GM18861 (cell line): ENCODE results near the gene GPR45.

Experiments
- ATAC-seq: cut with Tn5 transposase; IDR thresholded peaks from one replicate; pipeline ENCODE4 v1.9.1; 2021; ENCODE audit not compliant: unreplicated experiment

The GPR45 gene

DNA sequence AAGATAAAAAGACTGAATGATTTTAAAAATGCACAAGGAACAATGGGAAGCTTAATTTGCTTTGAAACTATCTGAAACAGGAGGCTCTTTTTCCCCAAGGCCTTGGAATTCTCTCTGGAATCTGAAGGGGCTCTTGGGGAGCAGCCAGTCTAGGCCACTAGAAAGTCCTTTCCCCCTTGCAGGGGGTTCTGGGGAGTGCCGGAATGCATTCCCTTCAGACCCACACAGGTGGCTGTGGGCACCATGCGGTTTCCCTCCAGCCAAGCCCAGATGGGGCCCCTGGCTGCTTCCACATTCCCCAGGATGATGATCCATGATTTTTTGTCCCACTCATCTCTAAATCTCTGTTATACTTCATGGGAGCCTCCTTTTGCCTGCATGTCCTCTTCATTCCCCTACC, 10.7 kb downstream of the GPR45 start:
- no peak for ATAC-seq

DNA sequence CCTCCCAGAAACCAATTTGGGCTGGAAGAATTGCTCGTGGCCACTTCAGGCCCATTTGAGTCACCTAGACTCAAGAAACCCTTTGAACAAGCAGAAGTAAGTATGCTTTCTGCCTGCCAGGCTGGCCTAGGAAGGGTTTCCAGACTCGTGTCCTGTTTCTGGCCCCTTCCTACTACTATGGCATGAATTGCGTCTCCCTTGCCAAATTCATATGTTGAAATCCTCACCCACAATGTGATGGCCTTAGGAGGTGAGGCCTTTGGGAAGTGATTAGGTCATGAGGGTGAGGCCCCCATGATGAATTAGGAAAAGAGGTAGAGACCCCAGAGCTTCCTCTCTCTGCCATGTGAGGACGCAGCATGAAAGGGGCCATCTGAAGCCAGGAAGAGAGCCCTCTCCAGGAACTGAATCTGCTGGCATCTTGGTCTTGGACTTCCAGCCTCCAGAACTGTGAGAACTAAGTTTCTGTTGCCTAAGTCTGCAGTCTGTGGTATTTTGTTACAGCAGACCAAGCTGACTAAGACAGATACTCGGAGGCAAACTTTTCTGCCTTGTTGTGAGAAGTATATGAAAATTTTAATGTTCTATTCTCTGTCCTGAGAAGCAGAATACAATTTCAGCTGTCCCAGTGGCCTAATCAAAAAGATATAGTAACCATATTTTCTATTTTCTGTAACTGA, 13.1 kb downstream of the GPR45 start:
- ATAC-seq: no peak

DNA sequence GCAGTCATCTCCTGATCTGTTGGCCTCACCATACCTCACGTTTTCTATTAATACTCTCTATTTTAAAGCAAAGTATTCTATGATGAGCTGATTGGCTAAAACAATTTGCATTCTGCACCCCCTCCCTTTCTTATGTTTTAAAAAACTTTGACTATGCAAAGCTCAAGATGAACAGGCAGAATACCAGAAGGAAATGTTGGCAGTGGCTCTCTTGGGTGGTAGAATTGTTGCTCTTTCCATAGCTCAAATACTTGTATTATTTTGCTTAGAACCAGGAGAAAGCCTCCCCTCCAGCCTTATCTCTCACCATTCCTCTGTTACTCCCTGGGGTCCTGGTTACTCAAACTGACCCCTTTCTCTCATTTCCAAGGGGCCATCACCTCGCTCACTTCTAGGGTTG, 14.4 kb downstream of the GPR45 start:
- no peak for ATAC-seq

DNA sequence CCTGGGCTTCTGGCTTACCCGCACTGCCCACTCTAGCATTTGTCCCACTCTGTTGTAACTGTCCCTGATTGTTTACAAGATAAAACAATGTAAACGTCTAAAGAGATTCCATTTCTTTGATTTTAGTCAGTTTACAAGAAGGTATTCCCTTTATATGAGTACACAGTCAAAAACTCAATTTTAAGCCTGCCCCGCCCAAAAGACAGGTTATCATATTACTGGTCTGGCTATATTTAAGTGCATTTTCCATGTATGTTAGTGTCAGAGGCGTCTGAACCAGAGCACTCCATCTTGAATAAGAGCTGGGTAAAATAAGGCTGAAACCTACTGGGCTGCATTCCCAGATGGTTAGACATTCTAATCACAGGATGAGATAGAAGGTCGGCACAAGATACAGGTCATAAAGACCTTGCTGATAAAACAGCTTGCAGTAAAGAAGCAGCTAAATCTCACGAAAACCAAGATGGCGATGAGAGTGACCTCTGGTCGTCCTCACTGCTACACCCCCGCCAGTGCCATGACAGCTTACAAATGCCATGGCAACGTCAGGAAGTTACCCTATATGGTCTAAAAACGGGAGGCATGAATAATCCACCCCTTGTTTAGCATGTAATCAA, 15.0 kb downstream of the GPR45 start:
- ATAC-seq: no peak

DNA sequence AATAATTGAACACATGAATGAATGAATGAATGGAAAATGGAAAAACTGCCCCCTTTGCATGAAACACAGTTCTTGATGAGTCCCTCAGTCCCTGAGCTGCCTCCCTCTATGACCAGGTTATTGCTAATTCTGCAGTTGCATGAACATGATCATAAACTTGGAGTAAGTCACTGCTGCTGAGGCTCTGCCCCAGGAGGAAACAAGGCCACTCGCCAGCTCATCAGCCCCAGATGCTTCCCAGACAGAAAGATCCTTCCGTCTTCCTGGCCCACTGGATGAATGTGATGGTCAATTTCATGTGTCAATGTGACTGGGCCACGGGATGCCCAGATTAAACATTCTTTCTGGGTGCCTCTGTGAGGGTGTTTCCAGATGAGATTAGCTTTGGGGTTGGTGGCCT, 16.4 kb downstream of the GPR45 start:
- no peak for ATAC-seq

DNA sequence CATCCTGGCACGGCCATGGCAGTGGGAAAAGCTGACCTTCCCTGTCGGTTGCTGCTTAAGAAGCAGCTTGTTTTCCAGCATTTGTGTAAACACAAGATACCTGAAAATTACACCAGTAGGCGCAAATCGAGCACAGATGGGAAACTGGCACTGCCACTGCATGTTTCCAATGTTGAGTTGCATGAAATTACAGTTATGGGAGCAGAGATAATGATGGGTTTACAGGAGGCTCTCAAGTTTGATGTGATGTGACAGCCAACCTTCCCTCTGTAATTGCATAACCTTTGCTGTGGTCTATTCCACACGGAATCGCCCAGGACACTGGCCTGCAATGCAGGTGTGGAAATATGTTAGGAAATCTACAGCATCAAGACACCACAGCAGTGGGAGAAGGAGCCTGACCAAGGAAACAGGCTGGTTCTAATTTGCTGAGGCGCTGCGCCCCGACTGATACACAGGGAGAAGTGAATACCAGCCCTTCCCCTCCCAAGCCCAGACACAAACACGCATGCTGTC, 17.4 kb downstream of the GPR45 start:
- ATAC-seq: no peak

DNA sequence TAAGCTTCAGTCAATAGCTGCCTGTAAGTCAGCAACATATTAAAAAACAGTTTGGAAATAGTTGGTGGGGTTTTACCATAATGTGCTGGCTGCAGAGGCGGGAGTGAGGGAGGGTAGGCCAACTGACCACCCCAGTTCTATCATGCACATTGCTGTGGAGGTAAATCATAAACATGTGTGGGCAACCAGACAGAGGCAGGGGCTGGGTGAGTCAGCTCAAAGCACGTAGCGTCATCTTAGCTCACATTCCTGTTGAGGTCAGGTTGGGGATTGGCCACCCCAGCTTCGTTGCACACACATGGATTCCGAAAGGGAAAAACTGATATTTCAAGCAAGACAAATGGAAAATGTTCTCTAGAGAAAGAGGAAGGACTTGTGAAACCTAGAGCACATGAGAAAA, 19.5 kb downstream of the GPR45 start:
- ATAC-seq: no peak

DNA sequence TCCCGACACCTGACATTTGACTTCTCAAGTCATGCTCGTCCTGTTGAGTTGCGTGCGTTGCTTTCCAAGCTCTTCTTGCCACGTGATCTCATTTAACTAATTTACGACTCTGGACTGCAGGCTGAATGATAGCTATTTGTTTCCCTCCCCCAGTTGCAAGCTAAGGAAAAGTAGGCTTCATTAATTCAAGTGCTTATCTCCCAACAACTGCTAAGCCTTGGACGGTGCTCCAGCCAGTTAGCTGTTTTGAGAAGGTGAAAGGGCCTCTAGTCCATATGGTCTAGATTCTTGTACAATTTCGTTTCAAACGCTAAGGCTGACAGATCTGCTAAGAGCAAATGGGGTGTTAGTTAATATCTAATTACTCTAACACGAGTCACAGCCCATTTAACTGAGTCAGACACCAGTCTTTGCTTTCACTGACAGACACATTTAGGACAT, 21.1 kb downstream of the GPR45 start:
- ATAC-seq: no peak

DNA sequence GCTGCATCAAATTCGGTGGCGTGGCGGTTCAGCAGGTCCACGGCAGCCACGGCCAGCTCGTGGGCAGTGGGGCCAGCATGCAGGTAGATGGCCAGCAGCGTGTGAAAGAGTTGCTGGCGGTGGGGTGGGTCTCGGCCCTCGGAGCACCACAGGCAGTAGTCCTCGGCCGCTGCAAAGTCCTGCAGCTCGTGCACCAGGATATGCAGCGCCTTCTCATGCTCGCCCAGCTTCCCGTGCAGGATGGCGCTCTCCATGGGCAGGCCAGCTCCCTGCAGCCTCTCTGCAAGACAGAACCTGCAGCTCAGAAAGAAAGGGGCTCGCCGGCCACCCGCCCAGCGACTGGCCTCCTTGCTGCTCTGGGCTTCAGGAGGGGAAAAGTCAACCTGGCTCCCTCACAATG, 27.9 kb downstream of the GPR45 start:
- ATAC-seq: no peak

DNA sequence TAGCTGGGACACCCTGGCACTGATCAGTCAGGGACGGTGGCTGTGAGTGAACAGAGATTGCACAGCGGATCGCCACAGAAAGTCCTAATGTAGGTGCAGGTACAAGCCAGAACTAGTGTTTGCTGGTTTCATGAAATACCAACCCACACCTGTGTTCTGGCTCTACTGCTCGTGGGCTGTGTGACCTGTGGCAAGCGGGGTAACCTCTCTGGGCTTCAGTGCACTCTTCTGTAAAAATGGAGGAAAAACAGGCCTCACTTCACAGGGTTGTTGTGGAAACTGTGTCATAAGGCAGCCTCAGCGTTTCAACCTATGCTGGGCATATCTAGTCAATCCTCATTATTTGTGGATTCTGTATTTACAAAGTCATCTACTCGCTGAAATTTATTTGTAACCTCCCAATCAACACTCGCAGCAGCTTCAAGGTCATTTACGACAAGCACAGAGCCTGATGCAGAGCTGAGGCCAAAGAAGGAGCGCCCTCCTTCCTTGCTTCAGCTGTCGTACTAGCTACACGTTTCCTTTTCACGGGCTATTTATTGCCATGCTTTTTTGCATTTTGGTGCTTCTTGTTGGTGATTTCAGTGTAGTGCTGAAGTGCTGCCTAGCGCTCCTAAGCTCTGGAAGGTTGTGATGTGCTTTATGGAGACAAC, 30.0 kb downstream of the GPR45 start:
- ATAC-seq: no peak

DNA sequence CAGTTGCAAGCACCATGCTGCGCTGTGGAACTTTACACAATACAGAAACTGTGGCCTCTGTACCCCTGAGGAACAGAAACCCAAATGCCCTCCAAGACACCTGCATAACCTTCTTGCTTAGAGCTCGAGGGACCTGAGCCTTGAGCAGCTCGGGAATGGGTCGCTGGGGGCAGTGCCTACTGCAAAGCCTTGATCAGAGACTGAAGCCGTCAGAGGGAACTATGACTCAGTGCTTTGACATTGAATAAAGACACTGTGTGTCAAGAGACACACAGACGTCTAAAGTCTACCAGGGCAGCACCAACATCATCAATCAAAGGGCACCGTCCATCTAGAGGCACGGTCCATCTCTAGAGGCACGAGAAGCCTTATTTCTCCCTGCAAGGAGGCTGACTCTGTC, 30.6 kb downstream of the GPR45 start:
- ATAC-seq: no peak

DNA sequence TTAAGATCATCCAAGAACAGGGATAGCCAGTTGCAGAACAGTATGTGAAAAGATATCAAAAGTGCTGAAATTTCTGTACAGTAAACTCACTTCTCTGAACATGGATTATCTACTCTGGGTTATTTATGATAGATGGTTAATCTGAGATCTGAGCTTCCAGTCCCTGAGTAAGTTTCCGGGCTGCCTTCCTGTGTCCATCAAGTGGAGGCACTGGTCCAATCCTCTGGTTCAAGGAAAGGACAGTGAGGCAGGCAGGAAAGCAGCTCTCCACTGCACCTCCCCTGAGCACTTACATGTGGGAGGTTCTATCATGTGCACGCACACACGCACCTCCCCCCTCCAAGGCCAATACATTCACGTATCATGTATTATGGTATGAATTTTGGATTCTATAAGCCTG, 32.5 kb downstream of the GPR45 start:
- no peak for ATAC-seq

DNA sequence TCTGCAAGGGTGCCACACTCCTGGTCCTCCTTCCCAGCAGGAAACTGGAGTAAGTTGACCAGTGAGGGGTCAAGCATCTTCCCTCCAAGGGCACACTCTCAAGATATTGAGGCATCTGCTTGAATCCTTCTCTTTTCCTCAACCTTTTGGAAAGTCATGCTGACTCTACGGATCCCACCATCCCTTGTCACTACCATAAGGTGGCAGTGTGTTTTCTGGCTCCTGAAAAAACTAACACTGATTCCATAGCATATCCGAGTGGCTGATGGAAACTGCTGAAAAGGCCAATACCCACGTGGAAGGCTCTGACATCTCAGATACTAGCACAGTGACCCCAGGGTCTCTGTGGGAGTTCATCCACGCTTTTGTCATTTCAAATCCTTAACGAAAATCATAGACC, 37.1 kb downstream of the GPR45 start:
- no peak for ATAC-seq

DNA sequence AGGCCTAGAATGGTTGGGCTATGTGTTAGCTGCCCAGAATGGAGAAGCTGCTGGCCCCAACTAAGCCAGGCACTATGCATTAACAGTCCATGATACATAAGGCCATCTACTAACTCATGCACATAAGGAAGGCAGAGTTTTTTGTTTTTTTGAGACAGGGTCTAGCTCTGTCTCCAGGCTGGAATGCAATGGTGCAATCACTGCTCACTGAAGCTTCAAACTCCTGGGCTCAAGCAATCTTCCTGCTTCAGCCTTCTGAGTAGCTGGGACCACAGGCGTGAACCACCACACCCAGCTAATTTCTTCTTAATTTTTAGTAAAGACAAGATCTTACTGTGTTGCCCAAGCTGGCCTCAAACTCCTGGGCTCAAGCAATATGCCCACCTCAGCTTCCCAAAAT, 37.6 kb downstream of the GPR45 start:
- no peak for ATAC-seq

DNA sequence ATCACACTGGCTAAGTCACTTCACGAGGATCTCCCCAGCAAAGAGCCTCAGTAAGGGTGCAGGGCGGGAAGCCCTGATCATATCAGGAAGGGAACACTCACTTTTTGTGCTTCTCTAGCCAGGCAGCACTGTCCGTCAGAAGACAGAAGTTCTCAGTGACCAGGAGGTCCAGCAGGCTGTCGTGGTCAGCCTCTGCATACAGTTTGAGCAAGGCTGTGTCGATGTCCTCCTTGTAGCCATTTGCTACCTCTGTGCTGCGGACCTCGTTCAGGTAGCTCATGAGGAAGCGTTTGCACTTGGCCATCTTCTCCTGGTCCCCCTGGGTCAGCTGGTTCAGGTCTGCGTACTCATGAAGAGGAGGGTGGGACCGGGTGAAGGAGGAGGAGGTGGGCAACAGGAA, 38.7 kb downstream of the GPR45 start:
- no peak for ATAC-seq

DNA sequence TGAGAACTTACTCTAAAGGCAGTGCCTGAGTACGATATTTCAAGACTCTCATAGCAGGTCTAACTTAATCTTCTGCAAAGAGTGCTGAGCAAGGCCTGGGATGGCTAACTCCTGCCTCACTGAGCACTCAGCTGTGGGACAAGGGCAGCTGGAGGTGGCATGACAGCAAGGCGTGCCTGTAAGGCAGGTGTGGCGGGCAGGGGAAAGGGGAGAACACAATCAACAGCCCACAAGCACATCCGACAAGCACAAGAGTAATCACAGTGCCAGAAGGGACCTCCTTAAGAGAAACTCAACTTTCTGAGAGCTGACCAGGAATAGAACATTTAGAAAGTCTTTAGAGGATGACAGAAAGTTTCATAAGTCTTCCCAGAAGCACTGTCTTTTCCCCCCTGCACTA, 42.0 kb downstream of the GPR45 start:
- ATAC-seq: no peak

DNA sequence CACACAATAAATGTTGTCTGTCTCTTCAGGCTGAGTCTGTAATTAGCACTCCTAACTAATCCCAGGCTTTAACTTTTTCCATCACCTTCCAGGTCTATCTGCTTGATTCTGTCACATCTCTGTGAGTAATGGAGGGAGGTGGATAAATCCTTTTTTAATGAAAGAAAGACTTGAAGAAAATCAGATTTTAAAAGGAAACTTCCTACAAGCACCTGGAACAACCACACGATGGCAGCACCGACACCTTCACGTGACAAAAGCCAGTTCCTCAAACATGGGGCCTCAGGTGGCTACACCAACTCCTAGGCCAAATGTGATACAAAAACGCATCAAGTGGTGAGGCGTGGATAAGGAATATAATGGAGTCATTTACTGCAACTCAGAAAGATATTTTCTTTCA, 46.1 kb downstream of the GPR45 start:
- ATAC-seq: no peak

DNA sequence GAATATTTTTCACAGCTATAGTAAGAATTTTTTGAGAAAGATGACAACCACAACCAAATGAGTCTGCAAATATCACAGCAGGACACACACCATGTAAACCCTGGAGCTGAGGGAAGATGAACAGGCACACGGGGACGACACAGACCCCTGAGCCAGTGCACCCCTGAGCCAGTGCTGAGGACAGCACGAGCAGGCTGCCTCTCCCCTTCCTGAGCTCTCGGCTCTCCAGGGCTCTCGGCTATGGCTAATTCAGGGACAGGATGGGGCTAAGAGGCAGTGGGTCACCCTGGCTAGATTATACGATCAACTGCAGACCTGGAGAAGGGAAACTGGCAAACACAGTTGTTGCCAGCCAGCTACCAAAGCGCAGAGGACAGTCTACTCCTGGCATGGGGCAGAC, 46.6 kb downstream of the GPR45 start:
- no peak for ATAC-seq

DNA sequence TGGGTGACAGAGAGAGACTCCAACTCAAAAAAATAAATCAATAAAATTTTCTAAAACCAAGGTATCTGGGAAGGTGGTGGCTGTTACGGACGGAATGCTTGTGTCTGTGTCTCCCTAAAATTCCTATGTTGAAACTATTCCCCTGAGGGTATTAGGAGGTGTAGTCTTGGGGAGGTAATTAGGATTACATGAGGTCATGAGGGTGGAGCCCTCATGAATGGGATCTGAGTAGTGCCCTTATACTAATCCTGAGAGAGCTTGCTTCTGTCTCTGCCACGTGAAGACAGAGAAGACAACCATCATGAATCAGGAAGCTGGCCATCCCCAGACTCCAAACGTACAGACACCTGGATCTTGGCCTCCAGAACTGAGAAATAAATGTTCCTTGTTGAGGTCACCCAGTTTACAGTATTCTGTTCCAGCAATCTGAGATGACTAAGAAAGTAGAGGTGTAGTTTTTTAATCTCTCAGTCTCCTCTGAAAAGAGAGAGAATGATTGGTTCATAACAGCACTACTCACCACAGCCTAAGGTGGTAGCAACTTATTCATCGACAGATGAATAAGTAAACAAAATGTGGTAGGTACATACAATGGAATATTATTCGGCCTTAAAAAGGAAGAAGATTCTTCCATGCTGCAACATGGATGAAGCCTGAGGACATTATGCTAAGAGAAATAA, 49.6 kb downstream of the GPR45 start:
- no peak for ATAC-seq

DNA sequence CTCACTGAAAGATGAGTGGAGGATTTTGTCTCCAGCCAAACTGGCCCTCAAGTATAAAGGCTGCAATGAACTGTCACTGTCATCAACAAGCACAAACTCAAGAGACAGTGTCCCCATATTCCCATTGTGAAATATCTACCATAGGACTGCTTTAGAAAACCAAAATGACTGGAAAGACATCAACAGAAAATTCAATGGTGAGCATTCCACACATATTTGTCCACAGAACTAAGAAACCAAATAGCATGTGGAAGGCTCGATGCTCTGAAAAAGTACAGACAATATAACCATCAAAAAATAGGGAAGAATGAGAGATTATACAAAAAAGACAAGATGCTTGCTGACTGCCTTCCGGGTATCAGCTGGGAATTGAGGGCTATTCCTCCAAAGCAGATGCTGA, 50.4 kb downstream of the GPR45 start:
- no peak for ATAC-seq
